COLO829 (cell line): ENCODE measurements around the gene KRTAP10-12.

ENCODE experiments used
- DNase-seq: peaks from one replicate; pipeline ENCODE4 v3.0.0; 2012; ENCODE audit warnings: low spot score

KRTAP10-12 gene

GRCh38 chr21:44712203-44713028, 15.4 kb downstream of the KRTAP10-12 start:
- DNase-seq: no peak

- no peak for DNase-seq
Measured at GRCh38 chr21:44713130-44713529, 16.2 kb downstream of the KRTAP10-12 start.

DNA sequence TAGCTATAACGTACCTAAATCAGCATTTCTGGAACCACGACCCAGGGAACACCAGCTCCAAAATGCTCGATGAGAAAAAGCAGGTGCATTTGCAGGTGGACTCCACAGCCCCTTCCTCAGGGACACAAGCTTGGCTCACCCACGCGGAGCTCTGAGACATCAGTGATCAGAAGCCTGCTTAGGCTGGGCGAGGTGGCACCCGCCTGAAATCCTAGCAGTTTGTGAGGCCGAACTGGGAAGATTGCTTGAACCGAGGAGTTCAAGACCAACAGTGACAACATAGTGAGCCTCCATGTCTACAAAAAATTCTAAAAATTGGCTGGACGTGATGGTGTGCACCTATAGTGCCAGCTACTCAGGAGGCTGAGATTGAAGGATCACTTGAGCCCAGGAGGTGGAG, 16.9 kb downstream of the KRTAP10-12 start:
- no peak for DNase-seq

DNA sequence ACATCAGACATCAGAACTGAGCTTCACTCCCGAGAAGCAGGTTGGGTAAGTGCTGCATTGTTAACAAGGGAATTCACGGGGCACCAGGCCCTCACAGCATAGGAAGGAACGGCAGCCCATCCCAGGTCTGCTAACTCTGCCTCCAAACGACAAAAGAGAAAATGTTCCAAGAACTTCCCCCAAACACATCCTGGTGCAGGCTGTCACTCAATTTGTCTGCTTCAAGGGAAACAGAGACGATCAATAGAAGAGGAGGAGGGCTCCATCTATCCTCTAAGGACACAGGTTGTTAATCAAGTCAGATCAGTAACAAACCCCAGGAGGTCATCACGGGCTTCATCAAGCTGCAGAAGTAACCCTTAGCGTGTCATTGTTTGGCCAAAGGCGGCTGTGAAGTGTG, 17.9 kb downstream of the KRTAP10-12 start:
- no peak for DNase-seq

- DNase-seq: no peak
Measured at GRCh38 chr21:44716984-44717383, 20.0 kb downstream of the KRTAP10-12 start.

GRCh38 chr21:44718093-44718492, 21.1 kb downstream of the KRTAP10-12 start:
- no peak for DNase-seq

DNA sequence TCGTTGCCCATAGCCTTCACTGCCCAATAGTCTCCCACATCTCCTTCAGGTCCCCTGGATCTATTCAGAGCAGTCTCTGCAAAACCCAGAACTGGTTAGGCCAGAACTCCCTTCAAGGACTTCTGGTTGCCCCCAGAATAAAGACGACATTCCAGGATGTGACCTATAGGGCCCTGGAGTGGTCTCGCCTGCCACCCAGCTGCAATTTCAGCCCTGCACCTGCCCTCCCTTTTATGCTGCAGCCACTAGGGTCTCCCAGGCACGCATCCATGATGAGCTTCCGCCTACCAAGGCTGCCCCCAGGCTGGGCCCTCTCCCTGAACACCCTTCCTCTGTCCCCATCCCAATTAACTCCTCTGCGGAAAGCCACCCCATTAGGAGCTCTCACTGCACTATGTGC, 21.6 kb downstream of the KRTAP10-12 start:
- DNase-seq: no peak

DNA sequence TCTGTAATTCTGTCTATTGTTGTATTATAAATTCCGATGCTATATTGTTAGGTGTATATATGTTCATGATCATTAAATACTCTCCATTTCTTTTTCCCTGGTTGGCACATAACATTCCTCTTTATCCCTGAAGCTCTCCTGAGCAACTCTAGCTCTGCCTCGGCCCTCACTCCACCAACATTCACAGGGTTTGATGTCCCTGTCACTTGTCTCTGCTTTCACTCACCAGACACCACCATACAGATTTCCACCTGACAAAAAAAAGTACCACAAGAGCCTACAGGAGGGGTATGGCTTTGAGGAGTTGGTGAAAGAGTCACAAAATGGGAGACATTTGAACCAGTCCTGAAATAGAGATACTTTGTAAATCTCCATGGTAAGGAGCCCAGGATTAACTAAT, 23.2 kb downstream of the KRTAP10-12 start:
- no peak for DNase-seq

- DNase-seq: no peak
Measured at GRCh38 chr21:44722731-44723130, 25.8 kb downstream of the KRTAP10-12 start.

GRCh38 chr21:44723177-44724131, 26.5 kb downstream of the KRTAP10-12 start:
- DNase-seq: peak; percentile 54

- no peak for DNase-seq
Measured at GRCh38 chr21:44724196-44724595, 27.2 kb downstream of the KRTAP10-12 start.

GRCh38 chr21:44724926-44725325, 28.0 kb downstream of the KRTAP10-12 start:
- DNase-seq: no peak

DNA sequence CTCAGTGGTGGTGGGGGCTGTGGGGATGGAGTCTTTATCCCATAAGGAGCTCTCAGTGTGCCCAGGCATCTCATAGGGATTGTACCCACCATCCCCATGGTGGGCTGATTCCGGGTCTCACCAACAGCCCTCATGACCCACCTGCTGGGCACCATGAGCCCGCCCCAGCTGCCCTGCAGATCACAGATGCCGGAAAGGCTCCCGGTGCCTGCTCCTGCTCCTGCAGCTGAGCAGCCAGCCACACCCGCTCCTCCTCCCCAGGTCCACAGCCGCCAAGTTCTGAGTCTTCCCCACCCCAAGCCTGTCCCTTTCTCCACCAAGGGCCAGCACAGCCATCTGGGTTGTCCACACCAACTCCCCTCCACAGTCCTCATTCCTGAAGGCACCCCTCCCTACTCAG, 29.9 kb downstream of the KRTAP10-12 start:
- no peak for DNase-seq

GRCh38 chr21:44727321-44727720, 30.3 kb downstream of the KRTAP10-12 start:
- no peak for DNase-seq

- no peak for DNase-seq
Measured at GRCh38 chr21:44727757-44728156, 30.8 kb downstream of the KRTAP10-12 start.

- DNase-seq: no peak
Measured at GRCh38 chr21:44728716-44729115, 31.7 kb downstream of the KRTAP10-12 start.

DNA sequence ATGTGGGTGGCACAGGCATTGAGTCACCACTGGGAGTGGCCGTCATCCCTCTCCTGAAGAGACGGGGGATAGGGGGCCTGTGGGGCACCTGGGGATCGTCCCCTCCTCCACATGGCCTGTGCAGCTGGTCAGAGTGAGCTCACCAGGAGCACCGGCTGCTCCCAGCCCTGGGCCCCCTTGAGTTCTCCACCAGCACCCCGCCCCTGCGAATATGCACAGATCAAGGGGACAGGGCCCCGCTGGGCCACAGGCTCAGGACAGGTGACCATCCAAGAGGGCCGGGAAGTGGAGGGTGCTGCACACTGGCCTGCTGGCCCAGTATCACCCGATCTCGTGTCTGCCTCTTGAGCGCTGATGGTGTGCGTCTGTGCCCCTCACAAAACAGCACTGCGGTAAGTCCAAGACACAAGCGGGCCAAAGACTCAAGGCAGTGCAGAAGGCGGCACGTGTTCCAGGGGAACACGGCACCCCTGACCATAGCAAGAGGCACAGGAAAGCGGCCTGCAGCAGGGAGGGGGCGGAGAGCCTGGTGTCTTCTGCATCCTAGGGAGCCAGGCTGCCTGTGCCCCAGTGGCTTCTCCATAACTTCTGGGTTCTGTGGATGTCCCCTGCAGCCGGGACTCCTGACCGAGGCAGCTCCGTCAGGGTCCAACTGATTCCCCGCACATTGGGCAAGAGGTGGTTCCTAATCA, 32.5 kb downstream of the KRTAP10-12 start:
- DNase-seq: no peak

DNA sequence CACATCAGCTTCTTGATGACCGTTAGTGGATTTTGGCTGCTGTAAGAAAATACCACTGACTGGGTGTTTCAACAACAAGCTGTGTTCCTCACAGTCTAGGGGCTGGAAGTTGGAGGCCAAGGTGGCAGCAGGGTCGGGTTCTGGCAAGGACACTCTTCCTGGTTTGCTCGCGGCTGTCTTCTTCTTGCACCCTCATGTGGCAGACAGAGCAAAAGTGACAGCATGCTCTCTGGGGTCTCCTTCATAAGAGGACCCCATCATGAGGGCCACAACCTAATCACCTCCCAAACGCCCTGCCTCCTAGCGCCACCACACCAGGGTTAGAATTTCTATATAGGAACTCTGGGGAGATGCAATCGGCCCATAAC, 33.0 kb downstream of the KRTAP10-12 start:
- DNase-seq: no peak

DNA sequence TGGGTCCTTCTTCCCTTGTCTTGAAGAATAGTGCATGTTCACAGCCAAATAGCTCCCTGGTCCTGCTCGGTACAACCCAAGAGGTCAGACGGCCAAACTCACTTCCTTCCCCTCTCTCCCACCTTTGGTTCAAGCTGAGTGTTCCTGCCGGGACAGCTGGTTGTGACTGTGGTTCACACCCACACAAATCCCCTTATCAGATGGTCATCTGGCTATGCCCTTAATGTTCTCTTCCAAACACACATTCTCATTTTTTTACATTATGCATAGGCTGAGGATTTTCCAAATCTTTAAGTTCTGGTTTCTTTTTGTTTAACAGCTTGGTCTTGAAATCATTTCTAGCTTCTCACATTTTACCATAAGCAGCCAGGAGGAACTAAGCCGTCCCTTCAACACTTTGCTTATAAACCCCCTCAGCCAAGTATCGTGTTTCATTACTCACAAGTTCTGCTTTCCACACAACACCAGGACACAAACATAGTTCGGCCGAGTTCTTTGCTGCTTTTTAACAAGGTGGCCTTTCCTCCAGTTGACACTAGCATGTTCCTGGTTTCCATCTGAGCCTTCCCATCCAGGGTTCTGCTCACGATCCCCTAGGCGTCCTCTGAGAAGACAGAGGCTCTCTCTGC, 34.1 kb downstream of the KRTAP10-12 start:
- no peak for DNase-seq

- no peak for DNase-seq
Measured at GRCh38 chr21:44732263-44732662, 35.3 kb downstream of the KRTAP10-12 start.

DNA sequence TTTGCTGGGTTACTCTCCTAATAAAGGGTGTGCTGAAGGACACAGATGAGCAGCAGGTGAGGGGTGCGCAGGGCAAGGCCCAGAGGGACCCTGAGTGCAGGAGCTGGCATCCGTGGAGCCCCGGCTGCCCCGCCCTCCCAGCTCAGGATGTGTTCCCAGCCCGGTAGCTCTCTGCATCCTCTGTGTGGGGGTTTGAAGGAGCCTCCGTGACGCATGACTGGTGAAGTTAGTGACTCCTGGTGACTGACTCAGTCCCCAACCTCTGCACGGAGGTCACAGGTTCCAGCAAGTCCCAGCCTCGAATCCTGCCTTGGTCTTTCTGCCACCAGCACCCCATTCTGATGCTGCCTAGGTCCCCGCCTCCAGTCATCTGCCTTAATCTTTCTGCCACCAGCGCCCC, 36.0 kb downstream of the KRTAP10-12 start:
- DNase-seq: no peak
